Coronary artery (tissue), 2 donors: ENCODE data around the gene LIX1.

Source experiments
- DNase-seq: peaks from one replicate; pipeline ENCODE4 v3.0.0-alpha.2; 2017; ENCODE audit warnings: low spot score
- H3K27ac ChIP-seq, 2 donors: fragments of 200-600 bp; sonication (generic); one replicate each; pipeline ENCODE4 v1.5.1; 2016 to 2019
- H3K4me3 ChIP-seq: fragments of 200-600 bp; sonication (generic); 2 replicates; pipeline ENCODE4 v1.5.1; 2016; ENCODE audit warnings: mild to moderate bottlenecking, moderate library complexity
- CTCF ChIP-seq: fragments of 200-600 bp; sonication (generic); IDR thresholded peaks from one replicate; pipeline ENCODE4 v1.5.1; 2019; ENCODE audit warnings: antibody characterized with exemption

LIX1 gene

GRCh38 chr5:97162045-97162444 lies 19.6 kb upstream of the LIX1 start:
- peak; percentile 86 for TF ChIP-seq CTCF
- DNase-seq, result no peak
- Histone ChIP-seq H3K4me3 (no peak overlapping the region), H3K27ac (no peak overlapping the region)

GRCh38 chr5:97157689-97158088 lies 15.3 kb upstream of the LIX1 start:
- DNase-seq, result no peak
- Histone ChIP-seq H3K27ac (no peak overlapping the region), H3K4me3 (no peak overlapping the region)
- TF ChIP-seq CTCF, result no peak

GRCh38 chr5:97151370-97151769 lies 9.0 kb upstream of the LIX1 start:
- H3K4me3 ChIP-seq, result no peak overlapping the region
- no peak for DNase-seq
- no peak for TF ChIP-seq CTCF
- no peak overlapping the region for H3K27ac ChIP-seq

- H3K4me3 ChIP-seq, result no peak overlapping the region
- H3K27ac ChIP-seq, result no peak overlapping the region
- DNase-seq, result no peak
- no peak for TF ChIP-seq CTCF
Observed at GRCh38 chr5:97150401-97150800, 8.0 kb upstream of the LIX1 start.

- Histone ChIP-seq H3K27ac (no peak overlapping the region), H3K4me3 (no peak overlapping the region)
- no peak for DNase-seq
- TF ChIP-seq CTCF, result no peak
Observed at GRCh38 chr5:97149709-97150108, 7.3 kb upstream of the LIX1 start.

GRCh38 chr5:97148288-97148687 lies 5.9 kb upstream of the LIX1 start:
- Histone ChIP-seq H3K27ac (no peak overlapping the region), H3K4me3 (no peak overlapping the region)
- no peak for TF ChIP-seq CTCF
- no peak for DNase-seq

GRCh38 chr5:97143704-97144103 lies 1.3 kb upstream of the LIX1 start:
- Histone ChIP-seq H3K4me3 (no peak overlapping the region), H3K27ac (no peak overlapping the region)
- TF ChIP-seq CTCF, result no peak
- DNase-seq, result no peak
